Colonic mucosa (tissue), 4 donors: ENCODE data around the gene IFT57. TPM values are rescaled to one million over a fixed set of nuclear protein-coding genes. Genes with fewer than 3 reads are reported as not detected.

Experiments
- DNase-seq: peaks from one replicate; pipeline ENCODE4 v3.0.0-alpha.2; 2020
- H3K27ac ChIP-seq: fragments of 200-600 bp; one replicate; pipeline ENCODE4 v1.8.0; 2021
- H3K27me3 ChIP-seq: fragments of 200-600 bp; one replicate; pipeline ENCODE4 v1.8.0; 2021
- H3K36me3 ChIP-seq: fragments of 200-600 bp; one replicate; pipeline ENCODE4 v1.8.0; 2021
- H3K4me1 ChIP-seq: fragments of 200-600 bp; one replicate; pipeline ENCODE4 v1.8.0; 2021; ENCODE audit warnings: mild to moderate bottlenecking
- H3K4me3 ChIP-seq: fragments of 200-600 bp; one replicate; pipeline ENCODE4 v1.8.0; 2021
- H3K9ac ChIP-seq, 2 donors: one replicate each; pipeline ENCODE4 v1.7.0; 2013; ENCODE audit warnings: control low read depth in 2 of 2, low read depth in 2 of 2, low read length in 2 of 2
- H3K9me3 ChIP-seq: fragments of 200-600 bp; one replicate; pipeline ENCODE4 v1.8.0; 2021
- intact Hi-C: fragments of 100-400 bp; cut with DNase I; formaldehyde crosslinking; loops from one replicate; pipeline ENCODE4 v1.14.1; 2022
- total RNA-seq, 2 donors: library from RNA; stranded (reverse); fragmentation: NEBNext Ultra II Directional in 1 of 2; extraction: Animal tissue kit (Norgen Biotek cat#: 25700) in 1 of 2; gene quantifications; one replicate each; pipeline ENCODE4 v1.2.1, GENCODE V29; 2021
- TF ChIP-seq, protein P1 (sequence below): fragments of 200-600 bp; IDR thresholded peaks from one replicate; pipeline ENCODE4 v1.8.0; 2022; ENCODE audit warnings: antibody characterized with exemption, mild to moderate bottlenecking
- donor health status: healthy.
- donor health status: DM: no; HTN: no; CAD: no.
- donor health status: DM: no; HTN: no; CAD: no.

IFT57 gene
- total RNA-seq, 2 donors from 2014 or later = 42.2 to 67.5 TPM

DNA sequence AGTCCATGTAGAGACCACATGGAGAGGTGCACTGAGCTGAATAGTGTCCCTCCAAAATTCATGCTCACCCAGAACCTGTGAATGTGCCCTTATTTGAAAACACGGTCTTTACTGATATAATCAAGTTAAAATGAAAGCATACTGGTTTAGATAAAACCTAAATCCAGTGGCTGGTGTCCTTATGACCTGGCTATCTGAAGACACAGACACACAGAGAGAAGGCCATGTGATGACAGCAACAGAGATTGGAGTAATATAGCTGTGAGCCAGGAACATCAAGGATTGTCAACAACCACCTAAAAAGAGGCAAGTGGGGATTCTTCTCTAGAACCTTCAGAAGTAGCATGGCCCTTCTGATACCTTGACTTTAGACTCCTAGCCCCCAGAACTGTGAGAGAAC is 76.6 kb downstream of the IFT57 start:
- TF ChIP-seq, protein P1, sequence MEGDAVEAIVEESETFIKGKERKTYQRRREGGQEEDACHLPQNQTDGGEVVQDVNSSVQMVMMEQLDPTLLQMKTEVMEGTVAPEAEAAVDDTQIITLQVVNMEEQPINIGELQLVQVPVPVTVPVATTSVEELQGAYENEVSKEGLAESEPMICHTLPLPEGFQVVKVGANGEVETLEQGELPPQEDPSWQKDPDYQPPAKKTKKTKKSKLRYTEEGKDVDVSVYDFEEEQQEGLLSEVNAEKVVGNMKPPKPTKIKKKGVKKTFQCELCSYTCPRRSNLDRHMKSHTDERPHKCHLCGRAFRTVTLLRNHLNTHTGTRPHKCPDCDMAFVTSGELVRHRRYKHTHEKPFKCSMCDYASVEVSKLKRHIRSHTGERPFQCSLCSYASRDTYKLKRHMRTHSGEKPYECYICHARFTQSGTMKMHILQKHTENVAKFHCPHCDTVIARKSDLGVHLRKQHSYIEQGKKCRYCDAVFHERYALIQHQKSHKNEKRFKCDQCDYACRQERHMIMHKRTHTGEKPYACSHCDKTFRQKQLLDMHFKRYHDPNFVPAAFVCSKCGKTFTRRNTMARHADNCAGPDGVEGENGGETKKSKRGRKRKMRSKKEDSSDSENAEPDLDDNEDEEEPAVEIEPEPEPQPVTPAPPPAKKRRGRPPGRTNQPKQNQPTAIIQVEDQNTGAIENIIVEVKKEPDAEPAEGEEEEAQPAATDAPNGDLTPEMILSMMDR = no peak
- DNase-seq = no peak
- Histone ChIP-seq H3K9ac (no peak overlapping the region), H3K4me1 (no peaks in the 10 kb centered on the region), H3K36me3 (no peaks in the 10 kb centered on the region), H3K4me3 (no peak overlapping the region), H3K27ac (no peak overlapping the region), H3K9me3 (no peaks in the 10 kb centered on the region), H3K27me3 (no peaks in the 10 kb centered on the region)
- intact Hi-C loops = no loop called here

DNA sequence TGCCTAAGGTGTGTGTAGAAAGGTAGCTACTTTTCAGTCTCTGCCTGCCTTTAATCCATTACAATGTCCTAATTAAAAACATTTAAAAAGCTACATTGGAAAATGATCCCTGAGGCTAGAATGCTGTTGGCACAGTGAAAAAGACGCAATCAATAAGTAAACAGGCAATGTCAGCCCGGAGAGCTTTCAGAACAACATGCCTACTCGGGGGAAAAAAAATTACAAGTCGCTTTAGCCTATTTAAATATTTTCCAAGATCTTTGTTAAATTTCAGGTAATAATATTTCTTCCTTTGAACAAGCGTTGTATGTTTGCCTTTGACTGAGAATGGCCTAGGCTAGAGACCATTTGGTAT is 84.8 kb downstream of the IFT57 start:
- Histone ChIP-seq H3K27me3 (no peaks in the 10 kb centered on the region), H3K9me3 (no peaks in the 10 kb centered on the region), H3K36me3 (no peaks in the 10 kb centered on the region), H3K4me3 (no peak overlapping the region), H3K27ac (no peak overlapping the region), H3K9ac (no peak overlapping the region), H3K4me1 (no peaks in the 10 kb centered on the region)
- DNase-seq = no peak
- intact Hi-C loops = no loop called here
- TF ChIP-seq, protein P1 = no peak

DNA sequence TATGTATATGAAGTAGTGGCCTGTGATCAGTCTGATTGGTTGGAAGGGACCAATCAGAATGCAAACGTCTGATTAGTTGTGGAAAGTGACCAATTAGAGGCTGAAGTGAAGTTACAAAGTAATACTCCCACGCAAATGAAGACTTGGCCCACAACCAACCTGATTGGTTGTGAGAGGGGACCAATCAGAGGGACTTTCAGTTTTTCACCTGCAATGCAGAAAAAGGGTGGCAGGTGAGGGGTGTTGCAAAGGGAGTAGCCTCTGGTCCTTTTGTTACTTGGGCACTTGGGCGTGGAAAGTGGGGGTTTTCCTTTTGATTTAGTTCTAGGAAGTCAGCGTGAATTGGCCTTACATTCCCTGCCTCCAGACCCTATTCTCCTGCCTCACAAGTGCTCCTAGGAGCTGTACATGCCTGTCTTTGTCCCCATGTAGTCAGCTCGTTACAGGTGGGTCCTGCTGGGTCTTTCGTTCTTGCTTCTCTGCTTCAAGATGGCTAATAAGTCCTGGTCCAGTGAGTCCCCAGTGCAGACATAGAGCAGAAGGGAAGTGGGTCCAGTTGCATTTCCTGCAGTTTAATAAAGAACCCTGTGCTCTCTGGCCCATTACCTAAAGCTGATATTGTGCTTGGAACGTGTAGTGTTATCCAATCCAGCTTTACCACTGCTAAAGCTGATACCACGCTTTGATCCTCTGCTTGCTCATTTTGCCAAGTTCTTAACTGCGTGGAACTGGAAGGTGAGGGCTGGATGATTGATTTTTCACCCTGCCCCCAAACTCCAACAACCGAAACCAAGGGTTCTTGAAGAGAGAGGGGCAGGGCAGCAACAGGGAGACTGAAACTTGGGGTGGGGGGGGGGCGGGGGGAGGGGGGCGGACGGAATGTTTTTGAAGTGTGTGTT is 85.4 kb downstream of the IFT57 start:
- Histone ChIP-seq H3K27ac (no peak overlapping the region), H3K4me1 (no peaks in the 10 kb centered on the region), H3K4me3 (no peak overlapping the region), H3K9me3 (no peaks in the 10 kb centered on the region), H3K27me3 (no peaks in the 10 kb centered on the region), H3K9ac (no peak overlapping the region), H3K36me3 (no peaks in the 10 kb centered on the region)
- intact Hi-C loops = no loop called here
- DNase-seq = no peak
- TF ChIP-seq, protein P1 = no peak

DNA sequence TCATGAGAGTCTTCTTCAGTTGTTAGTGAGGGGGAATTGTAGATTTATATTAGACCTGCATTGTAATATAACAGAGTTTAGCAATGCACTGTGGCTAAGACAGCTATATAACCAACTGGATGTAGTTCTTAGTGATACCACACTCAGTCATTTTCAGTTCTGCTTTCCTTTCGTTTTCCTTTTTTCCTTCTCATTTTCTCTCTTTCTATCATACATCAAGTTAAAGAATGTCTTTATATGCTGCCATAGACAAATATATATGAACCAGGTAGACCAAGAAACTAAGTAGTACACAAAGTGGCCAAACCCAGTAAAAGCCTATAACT is 87.7 kb downstream of the IFT57 start:
- H3K36me3 ChIP-seq = no peaks in the 10 kb centered on the region
- no peak overlapping the region for H3K9ac ChIP-seq
- H3K4me3 ChIP-seq = no peak overlapping the region
- intact Hi-C loops = no loop called here
- DNase-seq = no peak
- H3K27ac ChIP-seq = no peak overlapping the region
- H3K27me3 ChIP-seq = no peaks in the 10 kb centered on the region
- TF ChIP-seq, protein P1 = no peak
- no peaks in the 10 kb centered on the region for H3K9me3 ChIP-seq
- peaks cover 3% of the 10 kb centered on the region for H3K4me1 ChIP-seq

DNA sequence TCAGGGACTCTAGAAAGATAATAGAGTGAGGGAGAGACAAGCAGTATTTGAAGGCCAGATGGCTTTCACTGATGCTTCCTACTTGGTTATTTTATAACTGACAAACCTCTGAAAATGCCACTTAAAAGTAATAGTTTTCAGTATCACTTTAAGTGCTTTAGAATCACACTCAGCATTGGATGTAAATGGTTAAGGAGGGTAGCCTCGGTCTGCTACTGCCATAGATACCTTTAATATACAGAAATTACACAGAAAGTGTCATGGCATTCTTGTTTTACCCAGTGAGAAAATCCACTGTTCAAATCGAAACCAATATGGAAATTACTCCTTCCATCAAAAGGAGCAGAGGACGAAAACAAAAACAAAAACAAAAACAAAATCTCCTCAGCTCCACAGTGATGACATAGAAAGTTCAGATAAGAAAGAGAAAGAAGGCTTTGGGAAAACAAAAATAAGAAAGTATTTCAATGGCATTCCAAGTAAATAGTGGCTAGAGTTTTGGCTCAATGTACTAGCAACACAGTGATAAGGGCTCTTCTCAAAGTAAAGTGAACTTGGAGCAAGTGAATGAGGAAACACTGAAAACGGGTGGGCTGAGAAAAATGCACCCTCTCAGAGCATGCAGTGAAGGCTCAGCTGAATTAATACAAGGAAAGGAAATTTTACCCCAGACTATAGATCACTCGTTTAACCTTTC is 88.2 kb downstream of the IFT57 start:
- TF ChIP-seq, protein P1 = no peak
- Histone ChIP-seq H3K27ac (no peak overlapping the region), H3K9me3 (no peaks in the 10 kb centered on the region), H3K4me3 (no peak overlapping the region), H3K27me3 (no peaks in the 10 kb centered on the region), H3K4me1 (peaks cover 3% of the 10 kb centered on the region), H3K36me3 (no peaks in the 10 kb centered on the region), H3K9ac (no peak overlapping the region)
- DNase-seq = no peak
- intact Hi-C loops = no loop called here
